Measurements from ENCODE around the gene PBX1.

GRCh38 chr1:164703960-164704411, 145.0 kb downstream of the PBX1 start:
- TF ChIP-seq STAT1 (IDR thresholded peaks at IDR 0.05; ENCODE audit: unreplicated experiment), result no peak
- no peak for TF ChIP-seq CTCF (conservative IDR thresholded peaks at IDR 0.05; ENCODE audit: low read depth in 2 of 2)
- TF ChIP-seq EZH2 (IDR thresholded peaks at IDR 0.05; ENCODE audit: low read depth, unreplicated experiment), result no peak
- TF ChIP-seq EZH2phosphoT487 (IDR thresholded peaks at IDR 0.05; ENCODE audit: unreplicated experiment), result no peak
- no peak for TF ChIP-seq REST (IDR thresholded peaks at IDR 0.05; ENCODE audit: unreplicated experiment)

Measured in GM23338 (cell line).